ENCODE data around the gene CREB1.

Gene CREB1

GRCh38 chr2:207558079-207558491 lies 28.3 kb downstream of the CREB1 start:
- TF ChIP-seq CTCF (IDR thresholded peaks at IDR 0.05; ENCODE audit: borderline replicate concordance, insufficient read depth, low read depth, low read length), result no peak
- no peak overlapping the region for H3K4me3 ChIP-seq (ENCODE audit: low read depth, low read length)

- TF ChIP-seq CTCF (IDR thresholded peaks at IDR 0.05; ENCODE audit: borderline replicate concordance, insufficient read depth, low read depth, low read length), result no peak
- H3K4me3 ChIP-seq (ENCODE audit: low read depth, low read length), result no peak overlapping the region
These were observed 31.8 kb downstream of the CREB1 start for GRCh38 chr2:207561386-207562080.

GRCh38 chr2:207565736-207566500 lies 36.2 kb downstream of the CREB1 start:
- TF ChIP-seq CTCF (IDR thresholded peaks at IDR 0.05; ENCODE audit: borderline replicate concordance, insufficient read depth, low read depth, low read length), result no peak
- no peak overlapping the region for H3K4me3 ChIP-seq (ENCODE audit: low read depth, low read length)

- no peak overlapping the region for H3K4me3 ChIP-seq (ENCODE audit: low read depth, low read length)
- no peak for TF ChIP-seq CTCF (IDR thresholded peaks at IDR 0.05; ENCODE audit: borderline replicate concordance, insufficient read depth, low read depth, low read length)
These were observed 37.9 kb downstream of the CREB1 start for GRCh38 chr2:207567671-207568070.

GRCh38 chr2:207571370-207571769 lies 41.6 kb downstream of the CREB1 start:
- TF ChIP-seq CTCF (IDR thresholded peaks at IDR 0.05; ENCODE audit: borderline replicate concordance, insufficient read depth, low read depth, low read length), result no peak
- H3K4me3 ChIP-seq (ENCODE audit: low read depth, low read length), result no peak overlapping the region

- H3K4me3 ChIP-seq (ENCODE audit: low read depth, low read length), result no peak overlapping the region
- TF ChIP-seq CTCF (IDR thresholded peaks at IDR 0.05; ENCODE audit: borderline replicate concordance, insufficient read depth, low read depth, low read length), result no peak
These were observed 55.2 kb downstream of the CREB1 start for GRCh38 chr2:207584952-207585351.

GRCh38 chr2:207587305-207587704 lies 57.5 kb downstream of the CREB1 start:
- H3K4me3 ChIP-seq (ENCODE audit: low read depth, low read length), result no peak overlapping the region
- no peak for TF ChIP-seq CTCF (IDR thresholded peaks at IDR 0.05; ENCODE audit: borderline replicate concordance, insufficient read depth, low read depth, low read length)

All from GM12875 (cell line).